ENCODE data around the gene AQP10.

DNA sequence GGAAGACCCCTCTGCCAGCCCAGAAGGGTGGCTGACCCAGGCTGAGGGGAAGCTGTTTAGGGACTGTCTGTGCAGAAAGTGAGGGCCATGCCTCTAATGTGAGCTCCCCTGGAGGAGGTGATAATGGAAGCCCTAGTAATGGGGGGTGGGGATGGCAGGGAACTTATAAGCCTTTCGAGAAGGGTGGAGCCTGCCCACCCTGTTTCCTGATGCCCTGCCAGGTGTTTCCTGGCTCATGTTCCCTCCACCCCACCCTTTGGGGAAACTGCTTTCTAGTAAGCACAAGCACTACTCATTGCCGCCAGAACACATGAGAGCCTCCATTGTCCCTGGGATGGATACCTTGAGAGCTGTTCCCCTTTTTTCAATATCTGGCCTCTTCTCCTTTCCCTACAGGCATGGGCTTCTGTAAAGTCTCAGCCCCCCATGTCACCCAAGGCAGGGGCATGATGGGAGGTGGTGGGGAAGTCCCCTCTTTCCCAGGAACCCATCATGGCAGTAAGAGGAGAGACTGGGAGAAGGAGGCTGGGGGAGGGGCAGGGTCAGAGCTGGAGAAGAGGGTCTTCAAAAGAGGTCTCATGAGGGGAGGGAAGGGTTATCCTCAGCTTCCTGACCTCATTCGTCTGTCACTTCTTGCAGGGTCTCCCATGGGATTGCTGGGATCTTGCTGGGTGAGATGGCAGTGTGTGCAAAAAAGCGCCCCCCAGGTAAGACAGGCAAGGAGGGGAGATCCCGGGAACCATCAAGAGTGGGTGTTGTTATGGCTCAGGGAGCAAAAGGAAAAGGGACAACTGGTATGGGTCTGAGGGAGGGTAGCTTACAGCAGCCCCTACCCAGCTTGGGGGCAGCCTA, 6.8 kb downstream of the AQP10 start:
- TF ChIP-seq, protein P1, sequence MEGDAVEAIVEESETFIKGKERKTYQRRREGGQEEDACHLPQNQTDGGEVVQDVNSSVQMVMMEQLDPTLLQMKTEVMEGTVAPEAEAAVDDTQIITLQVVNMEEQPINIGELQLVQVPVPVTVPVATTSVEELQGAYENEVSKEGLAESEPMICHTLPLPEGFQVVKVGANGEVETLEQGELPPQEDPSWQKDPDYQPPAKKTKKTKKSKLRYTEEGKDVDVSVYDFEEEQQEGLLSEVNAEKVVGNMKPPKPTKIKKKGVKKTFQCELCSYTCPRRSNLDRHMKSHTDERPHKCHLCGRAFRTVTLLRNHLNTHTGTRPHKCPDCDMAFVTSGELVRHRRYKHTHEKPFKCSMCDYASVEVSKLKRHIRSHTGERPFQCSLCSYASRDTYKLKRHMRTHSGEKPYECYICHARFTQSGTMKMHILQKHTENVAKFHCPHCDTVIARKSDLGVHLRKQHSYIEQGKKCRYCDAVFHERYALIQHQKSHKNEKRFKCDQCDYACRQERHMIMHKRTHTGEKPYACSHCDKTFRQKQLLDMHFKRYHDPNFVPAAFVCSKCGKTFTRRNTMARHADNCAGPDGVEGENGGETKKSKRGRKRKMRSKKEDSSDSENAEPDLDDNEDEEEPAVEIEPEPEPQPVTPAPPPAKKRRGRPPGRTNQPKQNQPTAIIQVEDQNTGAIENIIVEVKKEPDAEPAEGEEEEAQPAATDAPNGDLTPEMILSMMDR (IDR thresholded peaks at IDR 0.05; ENCODE audit: low read depth, low read length, poor library complexity, severe bottlenecking): no peak
- TF ChIP-seq EZH2phosphoT487 (IDR thresholded peaks at IDR 0.05; ENCODE audit: borderline replicate concordance, low read length): no peak

All from DOHH2 (cell line).